A172 (cell line): ENCODE data around the gene CDA. TPM values are rescaled to one million over a fixed set of nuclear protein-coding genes. Genes with fewer than 3 reads are reported as not detected.
A peak's percentile ranks its signal among the peaks of the same experiment; 100 is the strongest.

Source experiments
- DNase-seq: peaks from one replicate; pipeline ENCODE4 v3.0.0-alpha.2; 2015; ENCODE audit warnings: low spot score
- total RNA-seq: library from RNA; depleted of rRNA; stranded (reverse); fragments of >200 nt; shearing (Covaris generic); gene quantifications from 2 replicates; pipeline ENCODE4 v1.2.3, GENCODE V29; 2014

Gene CDA
- total RNA-seq, 1 experiment from 2014 or later, result 0.96 TPM

DNA sequence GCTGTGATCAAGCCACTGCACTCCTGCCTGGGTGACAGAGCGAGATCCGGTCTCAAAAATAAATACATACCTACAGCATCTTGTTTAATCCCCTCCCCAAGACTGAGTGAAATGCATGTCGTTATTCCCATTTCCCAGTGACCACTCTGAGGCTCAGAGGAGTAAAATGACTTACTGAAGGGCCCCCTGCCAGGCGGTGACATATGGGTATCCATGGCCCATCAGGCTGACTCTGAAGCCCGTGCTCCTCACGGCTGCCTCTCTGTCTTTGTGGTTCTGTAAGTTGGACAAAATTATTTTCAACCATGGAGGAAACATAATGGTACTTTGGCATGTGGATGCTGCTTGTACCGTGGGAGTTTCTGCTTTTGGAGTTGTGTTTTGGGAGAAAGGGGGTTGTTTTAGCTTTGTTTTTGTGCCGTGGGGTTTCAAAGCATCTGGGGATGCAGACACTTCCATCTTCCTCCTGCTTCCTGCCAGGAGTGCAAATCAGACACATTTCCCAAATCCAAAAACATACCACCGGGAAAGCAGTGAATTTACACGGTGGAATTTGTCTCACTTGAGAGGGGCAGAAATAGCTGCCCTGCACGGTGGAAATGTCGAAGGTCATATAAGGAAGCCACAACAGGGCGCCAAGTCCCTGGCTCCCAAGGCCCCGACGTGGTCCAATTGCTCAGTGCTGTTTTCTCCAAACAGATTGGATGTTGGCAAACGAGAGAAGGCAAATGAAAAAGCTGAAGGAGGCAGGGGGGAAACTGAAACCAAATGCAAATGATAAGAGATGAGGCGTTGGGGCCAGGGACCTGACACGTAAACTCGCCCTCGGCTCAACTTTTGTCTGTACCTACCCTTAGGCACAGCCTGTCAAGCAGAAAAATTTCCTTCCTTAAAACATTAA, 27.3 kb downstream of the CDA start:
- peak; percentile 11 for DNase-seq

DNA sequence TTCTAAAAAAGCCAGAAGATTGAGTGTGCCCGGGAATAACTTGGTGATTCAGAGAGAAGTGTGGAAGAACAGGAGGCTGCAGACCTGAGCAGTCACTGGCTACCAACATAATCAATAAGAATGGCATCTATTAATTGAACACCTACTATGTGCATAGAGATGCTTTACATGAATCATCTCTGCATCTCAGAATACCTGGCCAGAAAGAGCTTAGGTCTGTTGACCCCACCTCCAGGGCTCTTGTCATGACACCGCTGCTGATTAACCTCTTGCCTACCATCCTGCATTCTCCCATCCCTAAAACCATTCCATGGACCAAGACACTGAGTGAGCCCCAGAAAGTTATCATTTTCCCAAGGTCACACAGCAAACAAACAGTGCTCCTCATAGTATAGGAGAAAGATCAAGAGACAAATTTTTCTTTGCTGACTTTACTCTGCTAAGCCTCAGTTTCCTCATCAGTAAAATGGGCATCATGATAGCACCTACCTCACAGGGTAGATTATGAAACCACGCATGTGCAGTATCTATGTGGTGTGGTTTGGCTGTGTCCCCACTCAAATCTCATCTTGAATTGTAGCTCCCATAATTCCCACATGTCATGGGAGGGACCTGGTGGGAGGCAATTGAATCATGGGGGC, 28.1 kb downstream of the CDA start:
- DNase-seq, result no peak

DNA sequence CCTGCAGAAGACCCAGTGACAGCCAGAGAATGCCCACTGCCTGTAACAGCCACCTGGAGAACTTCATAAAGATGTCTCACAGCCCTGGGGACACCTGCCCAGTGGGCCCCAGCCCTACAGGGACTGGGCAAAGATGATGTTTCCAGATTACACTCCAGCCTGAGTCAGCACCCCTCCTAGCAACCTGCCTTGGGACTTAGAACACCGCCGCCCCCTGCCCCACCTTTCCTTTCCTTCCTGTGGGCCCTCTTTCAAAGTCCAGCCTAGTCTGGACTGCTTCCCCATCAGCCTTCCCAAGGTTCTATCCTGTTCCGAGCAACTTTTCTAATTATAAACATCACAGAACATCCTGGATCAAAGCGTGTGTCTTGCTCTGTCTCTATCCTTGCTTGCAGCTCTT, 29.7 kb downstream of the CDA start:
- DNase-seq, result no peak

DNA sequence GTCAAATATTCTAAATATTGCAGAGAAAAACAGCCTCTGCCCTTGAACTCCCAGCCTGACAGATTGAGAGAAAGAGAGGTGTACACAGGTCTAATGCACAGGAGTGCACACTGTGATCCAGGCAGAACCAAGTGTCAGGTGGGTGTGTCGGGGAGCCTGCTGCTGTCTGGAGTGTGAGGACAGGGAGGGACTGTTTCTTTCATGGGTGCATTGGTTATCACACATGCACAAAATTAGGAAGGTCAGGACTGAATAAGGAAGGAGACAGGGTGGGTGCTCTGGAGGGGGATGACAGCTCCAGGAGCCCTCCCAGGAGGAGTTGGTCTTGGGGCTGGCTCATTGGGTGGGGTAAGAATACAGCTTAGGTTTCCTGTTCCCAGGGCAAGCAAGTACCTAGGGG, 31.1 kb downstream of the CDA start:
- no peak for DNase-seq

DNA sequence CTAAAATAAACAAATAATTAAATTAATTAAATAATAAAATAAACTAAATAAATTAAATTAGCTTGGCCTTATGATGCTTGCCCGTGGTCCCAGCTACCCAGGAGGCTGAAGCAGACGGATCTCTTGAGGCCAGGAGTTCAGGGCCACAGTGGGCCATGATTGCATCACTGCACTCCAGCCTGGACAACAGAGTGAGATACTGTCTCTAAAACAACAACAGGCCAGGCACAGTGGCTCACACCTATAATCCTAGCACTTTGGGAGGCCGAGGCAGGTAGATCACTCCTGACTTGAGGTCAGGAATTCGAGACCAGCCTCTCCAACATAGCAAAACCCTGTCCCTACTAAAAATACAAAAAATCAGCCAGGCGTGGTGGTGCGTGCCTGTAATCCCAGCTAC, 32.1 kb downstream of the CDA start:
- DNase-seq, result no peak

DNA sequence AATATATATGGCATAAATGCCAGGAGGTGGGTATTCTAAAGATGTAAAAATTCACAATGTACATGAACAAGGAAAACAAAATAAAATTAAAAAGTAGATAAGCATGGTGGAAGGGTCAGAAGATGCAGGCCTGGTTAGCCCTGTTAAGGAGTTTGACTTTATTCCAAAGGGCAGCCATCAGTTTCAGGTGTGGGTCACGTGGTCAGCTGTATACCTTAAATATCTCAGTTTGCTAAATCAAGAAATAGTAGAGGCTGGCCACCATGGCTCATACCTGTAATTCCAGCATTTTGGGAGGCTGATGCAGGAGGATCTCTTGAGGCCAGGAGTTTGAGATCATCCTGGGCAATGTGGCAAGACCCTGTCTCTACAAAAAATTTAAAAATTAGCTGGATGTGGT, 35.8 kb downstream of the CDA start:
- no peak for DNase-seq

DNA sequence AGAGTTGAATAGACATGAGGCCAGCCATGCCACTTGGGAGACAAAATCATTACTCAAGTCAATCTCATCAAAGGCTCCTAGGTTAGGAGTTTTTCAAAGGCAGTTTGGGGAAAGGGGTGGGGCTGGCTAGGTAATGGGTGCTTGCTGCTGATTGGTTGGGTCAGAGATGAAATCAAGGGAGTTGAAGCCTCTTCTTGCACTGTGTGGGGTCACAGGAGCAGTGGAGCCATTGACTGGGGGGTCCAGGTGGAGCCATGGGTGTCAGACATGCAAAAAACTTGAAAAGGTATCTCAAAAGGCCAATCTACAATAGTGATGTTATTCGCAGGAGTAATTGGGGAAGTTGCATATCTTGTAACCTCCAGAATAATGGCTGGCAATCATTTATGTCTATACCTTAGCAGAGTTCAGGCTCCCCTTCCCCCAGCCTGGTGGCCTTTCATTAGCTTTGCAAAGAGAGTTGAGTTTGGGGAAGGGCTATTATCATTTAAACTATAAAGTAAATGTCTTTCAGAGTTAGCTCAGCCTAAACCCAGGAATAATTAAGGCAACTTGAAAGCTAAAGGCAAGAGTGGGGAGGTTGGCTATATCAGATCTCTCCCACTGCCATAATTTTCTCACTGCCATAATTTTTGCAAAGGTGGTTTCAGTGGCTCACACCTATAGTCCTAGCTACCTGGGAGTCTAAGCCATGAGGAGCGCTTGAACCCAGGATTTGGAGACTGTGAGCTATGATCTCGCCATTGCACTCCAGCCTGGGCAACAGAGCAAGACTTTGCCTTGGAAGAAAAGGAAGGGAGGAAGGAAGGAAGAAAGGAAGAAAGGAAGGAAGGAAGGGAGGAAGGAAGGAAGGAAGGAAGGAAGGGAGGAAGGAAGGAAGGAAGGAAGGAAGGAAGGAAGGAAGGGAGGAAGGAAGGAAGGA, 36.5 kb downstream of the CDA start:
- DNase-seq, result no peak

DNA sequence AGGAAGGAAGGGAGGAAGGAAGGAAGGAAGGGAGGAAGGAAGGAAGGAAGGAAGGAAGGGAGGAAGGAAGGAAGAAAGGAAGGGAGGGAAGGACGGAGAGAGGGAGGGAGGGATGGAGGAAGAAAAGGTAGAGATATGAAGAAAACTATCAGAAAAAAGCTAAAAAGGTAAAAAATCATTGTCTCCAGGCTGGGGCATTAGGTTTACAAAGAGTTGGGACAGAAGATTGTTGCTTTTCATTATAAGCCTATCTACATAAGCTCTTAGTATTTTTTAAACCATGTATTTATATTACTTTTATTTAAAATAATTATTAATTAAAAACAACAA, 37.2 kb downstream of the CDA start:
- DNase-seq, result no peak

DNA sequence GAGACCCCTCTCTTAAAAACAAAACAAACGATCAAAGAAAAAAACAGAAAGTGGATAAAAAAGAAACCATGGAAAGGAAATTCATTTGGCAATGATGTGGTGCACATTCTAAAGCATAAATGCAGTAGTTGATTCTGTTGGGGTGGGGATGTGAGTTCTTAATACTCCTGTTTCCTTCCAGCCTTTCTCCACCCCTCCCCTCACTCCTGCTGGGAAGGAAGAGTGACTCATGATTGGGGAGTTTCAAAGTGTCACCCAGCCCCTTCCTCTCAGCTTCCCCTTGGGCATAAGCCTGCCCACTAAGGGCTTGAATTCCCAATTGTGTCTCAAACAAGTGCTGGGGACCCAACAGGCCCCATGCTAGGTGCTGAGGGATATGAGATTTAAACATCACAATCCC, 37.6 kb downstream of the CDA start:
- no peak for DNase-seq

DNA sequence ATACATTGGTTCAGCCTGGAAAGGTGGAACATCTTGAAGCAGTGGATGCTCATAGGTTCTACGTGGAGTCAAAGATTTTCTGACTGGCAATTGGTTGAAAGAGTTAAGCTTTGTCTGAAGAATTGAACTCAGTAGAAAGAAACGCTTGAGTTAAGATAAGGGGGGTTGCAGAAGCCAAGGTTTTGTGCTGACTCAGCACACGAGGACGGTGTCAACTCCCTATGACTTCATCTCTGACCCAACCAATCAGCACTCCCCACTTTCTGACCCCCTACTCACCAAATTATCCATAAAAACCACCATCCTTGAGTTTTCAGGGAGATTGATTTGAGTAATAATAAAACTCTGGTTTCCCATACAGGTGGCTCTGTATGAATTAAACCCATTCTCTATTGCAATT, 41.8 kb downstream of the CDA start:
- no peak for DNase-seq

DNA sequence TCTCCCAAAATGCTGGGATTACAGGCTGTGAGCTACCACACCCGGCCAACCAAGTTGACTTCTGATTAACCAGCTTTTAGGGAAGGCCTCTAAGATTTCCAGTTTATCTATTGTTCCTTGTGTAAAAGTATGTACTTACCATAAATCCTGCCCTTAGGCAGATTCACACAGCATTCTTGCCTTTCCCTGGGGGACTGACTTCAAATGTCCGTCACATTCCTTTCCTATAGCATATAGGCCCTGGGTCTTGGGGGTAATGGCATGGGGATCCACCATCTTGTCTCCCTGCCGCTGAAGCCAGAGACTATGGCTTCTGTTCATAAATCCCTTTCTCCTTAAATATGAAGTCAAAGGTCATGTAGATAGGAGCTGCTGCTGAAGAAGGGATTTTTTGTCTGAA, 43.5 kb downstream of the CDA start:
- DNase-seq, result no peak

DNA sequence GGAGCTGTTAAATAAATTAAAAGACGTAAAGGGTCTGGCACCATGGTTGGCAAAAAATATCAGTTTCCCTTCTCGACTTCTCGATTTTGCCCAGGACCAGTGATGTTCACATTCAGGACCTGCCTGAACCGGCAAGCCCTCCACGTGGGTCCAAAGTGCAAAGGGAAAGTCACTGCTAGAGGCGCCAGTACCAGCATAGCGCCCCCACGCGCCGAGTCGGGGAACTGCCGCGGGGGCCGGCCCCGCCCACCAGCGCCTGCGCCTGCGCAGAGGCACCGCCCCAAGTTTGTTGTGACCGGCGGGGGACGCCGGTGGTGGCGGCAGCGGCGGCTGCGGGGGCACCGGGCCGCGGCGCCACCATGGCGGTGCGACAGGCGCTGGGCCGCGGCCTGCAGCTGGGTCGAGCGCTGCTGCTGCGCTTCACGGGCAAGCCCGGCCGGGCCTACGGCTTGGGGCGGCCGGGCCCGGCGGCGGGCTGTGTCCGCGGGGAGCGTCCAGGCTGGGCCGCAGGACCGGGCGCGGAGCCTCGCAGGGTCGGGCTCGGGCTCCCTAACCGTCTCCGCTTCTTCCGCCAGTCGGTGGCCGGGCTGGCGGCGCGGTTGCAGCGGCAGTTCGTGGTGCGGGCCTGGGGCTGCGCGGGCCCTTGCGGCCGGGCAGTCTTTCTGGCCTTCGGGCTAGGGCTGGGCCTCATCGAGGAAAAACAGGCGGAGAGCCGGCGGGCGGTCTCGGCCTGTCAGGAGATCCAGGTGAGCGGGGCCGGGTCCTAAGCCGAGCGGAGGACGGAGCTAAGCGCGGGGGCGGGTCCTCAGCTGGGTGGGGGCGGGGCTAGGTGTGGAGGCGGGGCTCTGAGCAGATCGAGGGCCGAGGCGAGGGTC, 44.5 kb downstream of the CDA start, which contains the start of gene PINK1:
TSS of gene PINK1 (plus strand) at position 269 of the 875 bp plus-strand sequence. CDS start at position 360, 91 bp downstream.
- DNase-seq, result no peak

DNA sequence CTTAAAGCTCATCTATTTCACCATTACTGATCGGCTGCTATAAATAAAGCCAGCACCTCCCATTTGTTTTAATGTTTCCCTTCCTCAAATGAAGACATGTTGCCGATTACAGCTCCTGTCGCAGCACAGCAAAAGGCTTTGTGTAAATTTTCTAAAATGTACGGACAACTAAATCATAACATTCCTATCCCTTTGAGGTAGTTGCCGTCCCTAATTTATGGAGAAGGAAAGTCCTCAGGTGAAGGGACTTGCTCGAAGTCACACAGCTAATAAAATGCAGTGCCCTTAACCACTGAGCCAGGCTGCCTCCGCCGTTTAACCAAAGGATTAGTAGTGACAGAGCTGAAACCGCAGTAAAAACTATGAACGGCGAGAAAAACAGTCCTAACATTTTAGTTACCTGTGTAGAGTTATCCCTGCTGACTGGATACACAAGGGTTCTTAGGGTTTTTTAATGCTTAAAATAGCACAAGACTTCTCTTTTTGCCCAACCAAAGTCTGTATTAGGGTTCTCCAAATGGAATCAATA, 45.2 kb downstream of the CDA start:
- DNase-seq, result no peak

DNA sequence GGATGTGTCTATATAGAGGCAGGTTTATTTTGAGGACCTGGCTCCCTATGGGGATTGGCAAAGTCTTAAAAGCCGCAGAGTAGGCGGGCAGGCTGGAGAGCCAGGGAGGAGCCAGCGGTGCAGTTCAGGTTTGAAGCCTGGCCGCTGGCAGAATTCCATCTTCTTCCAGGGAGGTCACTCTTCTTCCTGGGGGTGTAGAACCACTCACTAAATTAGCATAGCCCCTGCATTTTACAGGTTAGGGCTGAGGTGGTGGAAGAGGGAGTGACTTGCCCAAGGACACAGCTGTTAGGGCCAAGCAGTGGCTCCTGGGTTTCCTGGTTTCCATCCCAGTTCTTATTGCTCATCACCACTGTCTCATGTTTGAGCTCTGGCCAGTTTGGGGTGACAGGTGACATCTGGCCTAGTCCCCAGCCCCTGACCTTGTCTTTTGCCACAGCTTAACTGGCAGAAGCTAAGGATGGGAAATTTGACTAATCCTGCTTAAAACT, 45.7 kb downstream of the CDA start:
- DNase-seq, result no peak

DNA sequence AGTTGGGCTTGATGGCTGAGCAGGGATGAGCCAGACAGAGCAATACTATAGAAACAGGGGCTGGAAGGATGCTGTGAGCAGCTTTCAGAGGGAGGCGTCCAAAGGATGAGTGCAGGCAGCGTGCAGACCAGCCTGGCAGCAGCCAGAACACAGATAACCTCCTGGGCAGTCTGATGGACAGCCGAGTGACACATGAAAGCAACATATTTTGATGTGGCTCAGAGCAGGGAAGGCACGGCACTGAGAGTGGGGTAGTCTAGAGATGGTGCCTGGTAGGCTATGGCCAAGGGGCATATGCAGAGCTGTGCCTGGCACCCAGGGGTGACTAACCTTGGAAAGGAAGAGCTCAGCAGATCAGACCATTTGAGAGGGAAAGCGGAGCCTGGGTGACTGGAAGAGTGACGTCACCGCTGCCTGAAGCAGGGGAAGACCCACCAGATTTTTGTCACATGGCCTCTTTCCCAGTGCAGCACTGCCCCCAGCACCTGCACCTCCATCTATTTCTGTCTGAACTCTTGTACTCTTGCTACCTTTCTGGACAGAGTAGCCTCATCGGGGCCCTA, 48.0 kb downstream of the CDA start:
- no peak for DNase-seq

DNA sequence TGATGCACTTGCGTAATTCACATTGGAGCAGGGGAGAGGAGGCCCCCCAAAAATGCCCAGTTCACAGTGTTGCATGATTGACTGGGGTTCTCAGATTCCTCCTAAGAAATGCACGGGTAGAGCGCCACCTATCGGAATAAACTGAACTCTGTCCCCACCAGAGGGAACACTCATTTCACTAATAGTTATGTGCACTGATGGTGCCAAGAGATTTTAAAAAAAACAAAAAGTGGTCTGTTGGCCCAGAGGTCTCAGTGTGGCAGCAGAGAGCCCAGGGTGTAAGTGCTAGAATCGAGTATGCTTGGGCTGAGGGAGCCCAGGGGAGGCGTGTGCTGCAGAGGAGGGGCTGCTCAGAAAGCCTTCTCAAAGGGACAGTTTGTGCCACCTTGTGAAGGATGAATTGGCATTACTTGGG, 51.3 kb downstream of the CDA start:
- peak; percentile 38 for DNase-seq

DNA sequence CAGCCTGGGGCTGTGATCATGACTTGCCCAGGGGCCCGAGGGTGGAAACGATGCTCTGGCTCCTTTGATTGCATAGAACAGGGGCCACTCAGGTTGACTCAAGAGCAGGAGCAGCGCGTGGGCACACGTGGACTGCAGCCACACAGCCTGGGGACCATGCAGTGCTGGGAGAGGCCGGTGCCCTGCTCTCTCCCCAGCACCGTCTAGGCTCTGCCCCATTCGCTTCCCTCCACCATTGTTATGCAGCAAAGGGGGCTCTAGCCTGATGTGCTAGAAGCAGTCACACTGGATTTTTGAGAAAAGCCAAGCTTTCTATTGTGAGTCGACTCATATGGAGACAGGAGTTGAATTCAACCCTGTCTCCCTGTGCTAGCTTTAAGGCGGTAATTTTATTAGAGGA, 53.1 kb downstream of the CDA start:
- no peak for DNase-seq

DNA sequence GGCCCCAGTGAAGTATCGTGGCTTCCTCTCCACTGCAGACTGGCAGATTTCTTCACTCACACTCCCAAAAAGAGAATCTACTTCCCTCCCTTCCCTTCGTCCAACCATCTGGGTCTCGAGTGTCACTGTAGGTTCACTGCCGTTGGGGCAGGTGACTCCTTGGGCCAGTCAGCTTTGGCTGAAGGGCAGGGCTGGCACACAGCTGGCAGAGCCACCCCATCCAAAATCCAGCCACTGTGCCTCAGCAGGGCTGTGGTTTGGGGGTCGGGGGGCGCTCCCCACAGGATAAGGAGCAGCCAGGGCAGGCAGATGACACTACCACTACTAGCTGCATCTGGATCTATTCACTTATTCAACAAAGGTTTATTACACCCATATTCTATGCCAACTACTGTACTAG, 54.2 kb downstream of the CDA start:
- no peak for DNase-seq

DNA sequence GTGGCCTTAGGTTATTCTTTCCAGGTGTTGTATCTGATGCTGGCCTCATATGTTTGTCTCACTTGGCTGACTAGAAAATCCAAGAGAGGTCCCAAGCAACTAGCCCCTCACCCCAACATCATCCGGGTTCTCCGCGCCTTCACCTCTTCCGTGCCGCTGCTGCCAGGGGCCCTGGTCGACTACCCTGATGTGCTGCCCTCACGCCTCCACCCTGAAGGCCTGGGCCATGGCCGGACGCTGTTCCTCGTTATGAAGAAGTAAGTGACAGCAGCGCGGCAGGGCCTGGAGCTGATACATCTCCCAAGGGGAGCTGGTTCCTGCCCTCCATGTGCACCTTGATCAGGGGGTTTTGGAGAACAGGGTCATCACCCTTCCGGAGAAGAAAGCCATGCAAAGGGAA, 55.5 kb downstream of the CDA start:
- no peak for DNase-seq

DNA sequence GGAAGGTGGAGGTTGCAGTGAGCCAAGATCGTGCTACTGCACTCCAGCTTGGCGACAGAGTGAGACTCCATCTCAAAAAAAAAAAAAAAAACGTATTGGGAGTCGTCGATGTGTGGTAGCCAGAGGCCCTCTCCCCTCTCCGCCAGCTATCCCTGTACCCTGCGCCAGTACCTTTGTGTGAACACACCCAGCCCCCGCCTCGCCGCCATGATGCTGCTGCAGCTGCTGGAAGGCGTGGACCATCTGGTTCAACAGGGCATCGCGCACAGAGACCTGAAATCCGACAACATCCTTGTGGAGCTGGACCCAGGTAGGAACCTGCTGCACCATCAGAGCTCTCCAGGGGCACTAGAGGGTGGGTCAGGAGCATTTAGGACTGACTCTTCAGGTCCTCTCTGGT, 56.5 kb downstream of the CDA start:
- DNase-seq, result no peak

DNA sequence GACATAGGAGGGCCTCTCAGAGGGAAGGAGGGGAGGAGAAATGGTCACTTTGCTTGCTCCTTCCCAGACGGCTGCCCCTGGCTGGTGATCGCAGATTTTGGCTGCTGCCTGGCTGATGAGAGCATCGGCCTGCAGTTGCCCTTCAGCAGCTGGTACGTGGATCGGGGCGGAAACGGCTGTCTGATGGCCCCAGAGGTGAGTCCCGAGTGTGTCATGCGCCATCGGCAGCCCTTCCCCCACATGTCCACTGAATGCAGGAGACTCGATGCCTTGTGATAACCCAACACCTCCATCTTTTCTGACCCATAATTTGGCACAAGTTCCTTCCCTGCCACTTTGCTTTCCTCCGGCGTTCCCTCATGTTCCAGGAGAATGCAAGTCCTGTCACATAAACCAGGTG, 59.5 kb downstream of the CDA start:
- DNase-seq, result no peak
